ENCODE data around the gene BICD1.

The BICD1 gene

GRCh38 chr12:32360956-32361355, 254.3 kb downstream of the BICD1 start:
- no peak for DNase-seq

- no peak for DNase-seq
Observed at GRCh38 chr12:32362892-32363291, 256.2 kb downstream of the BICD1 start.

- peak in 2 of 5 experiments; percentile 4 to 63 for DNase-seq
Observed at GRCh38 chr12:32365473-32366064, 258.9 kb downstream of the BICD1 start.

- no peak for DNase-seq
Observed at GRCh38 chr12:32366714-32367113, 260.1 kb downstream of the BICD1 start.

- no peak for DNase-seq
Observed at GRCh38 chr12:32367381-32367780, 260.7 kb downstream of the BICD1 start.

GRCh38 chr12:32369202-32369601, 262.6 kb downstream of the BICD1 start:
- no peak for DNase-seq

GRCh38 chr12:32377344-32378055, 270.9 kb downstream of the BICD1 start:
- DNase-seq = no peak

- no peak for DNase-seq
Observed at GRCh38 chr12:32379213-32379612, 272.6 kb downstream of the BICD1 start.

GRCh38 chr12:32379667-32380066, 273.0 kb downstream of the BICD1 start:
- DNase-seq = no peak

GRCh38 chr12:32382226-32382625, 275.6 kb downstream of the BICD1 start:
- DNase-seq = no peak

- peak in 1 of 5 experiments; percentile 52 for DNase-seq
Observed at GRCh38 chr12:32390572-32391219, 284.0 kb downstream of the BICD1 start.

- no peak for DNase-seq
Observed at GRCh38 chr12:32395026-32395425, 288.4 kb downstream of the BICD1 start.

GRCh38 chr12:32397696-32398095, 291.0 kb downstream of the BICD1 start:
- no peak for DNase-seq

- no peak for DNase-seq
Observed at GRCh38 chr12:32398181-32398580, 291.5 kb downstream of the BICD1 start.

- DNase-seq = no peak
Observed at GRCh38 chr12:32398816-32399369, 292.2 kb downstream of the BICD1 start.

- DNase-seq = peak in 4 of 5 experiments; percentile 8 to 72 (median 24)
Observed at GRCh38 chr12:32399370-32400113, 292.9 kb downstream of the BICD1 start, which contains the start of gene FGD4. Gene FGD4, plus strand, starts transcription at chr12:32399558.

- DNase-seq = no peak
Observed at GRCh38 chr12:32400114-32400672, 293.5 kb downstream of the BICD1 start.

- DNase-seq = no peak
Observed at GRCh38 chr12:32400866-32401265, 294.2 kb downstream of the BICD1 start.

- DNase-seq = no peak
Observed at GRCh38 chr12:32402170-32402569, 295.5 kb downstream of the BICD1 start.

- DNase-seq = no peak
Observed at GRCh38 chr12:32402946-32403345, 296.3 kb downstream of the BICD1 start.

- no peak for DNase-seq
Observed at GRCh38 chr12:32407795-32408194, 301.1 kb downstream of the BICD1 start.

GRCh38 chr12:32413412-32413811, 306.8 kb downstream of the BICD1 start:
- no peak for DNase-seq

GRCh38 chr12:32418221-32418620, 311.6 kb downstream of the BICD1 start:
- DNase-seq = no peak

Measured in T-helper 2 cell (primary cell).